Subcutaneous adipose tissue (tissue), 4 donors: ENCODE data around the gene ZBTB45. TPM values are rescaled to one million over a fixed set of nuclear protein-coding genes. Genes with fewer than 3 reads are reported as not detected.

Experiments used
- total RNA-seq, 4 donors: library from RNA; depleted of rRNA; stranded (reverse); fragments of >200 nt; gene quantifications; one replicate each; pipeline ENCODE4 v1.1.0, GENCODE V29; 2016
- TF ChIP-seq, protein P1 (sequence below): fragments of 450-650 bp; IDR thresholded peaks from one replicate; pipeline ENCODE4 v1.5.1; 2016; ENCODE audit warnings: low read depth, mild to moderate bottlenecking, control low read depth, antibody characterized with exemption, moderate library complexity

ZBTB45 gene
- total RNA-seq, 4 donors from 2014 or later = 5.5 to 10.2 (median 6.2) TPM

DNA sequence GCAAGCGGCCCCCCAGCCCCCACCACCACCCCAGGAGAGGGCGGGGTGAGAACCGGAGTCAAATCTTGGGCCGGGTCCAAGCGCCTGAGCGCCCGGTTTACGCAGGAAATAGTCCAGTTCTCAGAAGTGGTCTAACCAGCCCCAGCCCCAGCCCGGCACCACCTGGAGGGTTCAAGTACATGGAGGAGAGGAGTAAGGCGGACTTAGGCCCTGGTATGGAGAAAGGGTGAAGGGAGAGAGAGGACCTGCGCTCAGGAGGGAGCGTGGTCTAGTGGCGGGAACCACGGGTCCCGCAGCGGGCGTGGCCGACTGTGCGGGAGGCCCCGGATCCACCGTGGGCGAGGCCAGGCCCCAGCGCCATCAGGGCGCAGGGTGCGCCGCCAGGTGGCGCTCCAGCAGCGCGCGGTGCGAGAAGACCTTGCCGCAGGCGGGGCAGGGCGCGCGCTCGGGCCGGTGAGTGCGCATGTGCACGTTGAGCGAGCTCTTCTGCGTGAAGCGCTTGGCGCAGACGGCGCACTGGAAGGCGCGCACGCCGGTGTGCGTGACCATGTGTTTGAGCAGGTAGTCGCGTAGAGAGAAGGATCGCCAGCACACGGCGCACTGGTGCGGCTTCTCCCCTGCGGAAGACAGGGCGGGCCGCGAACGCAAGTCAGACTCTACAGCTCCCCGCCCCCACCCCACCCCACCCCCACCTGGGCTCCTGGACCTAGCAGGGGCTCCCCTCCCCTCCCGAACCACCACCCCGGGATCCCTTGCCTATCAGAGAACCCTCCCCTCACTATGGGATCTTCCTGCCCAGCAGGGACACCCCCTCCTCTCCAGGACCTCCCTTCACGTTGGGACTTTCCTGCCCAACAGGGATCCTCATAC lies 5.7 kb downstream of the ZBTB45 start:
- TF ChIP-seq, protein P1, sequence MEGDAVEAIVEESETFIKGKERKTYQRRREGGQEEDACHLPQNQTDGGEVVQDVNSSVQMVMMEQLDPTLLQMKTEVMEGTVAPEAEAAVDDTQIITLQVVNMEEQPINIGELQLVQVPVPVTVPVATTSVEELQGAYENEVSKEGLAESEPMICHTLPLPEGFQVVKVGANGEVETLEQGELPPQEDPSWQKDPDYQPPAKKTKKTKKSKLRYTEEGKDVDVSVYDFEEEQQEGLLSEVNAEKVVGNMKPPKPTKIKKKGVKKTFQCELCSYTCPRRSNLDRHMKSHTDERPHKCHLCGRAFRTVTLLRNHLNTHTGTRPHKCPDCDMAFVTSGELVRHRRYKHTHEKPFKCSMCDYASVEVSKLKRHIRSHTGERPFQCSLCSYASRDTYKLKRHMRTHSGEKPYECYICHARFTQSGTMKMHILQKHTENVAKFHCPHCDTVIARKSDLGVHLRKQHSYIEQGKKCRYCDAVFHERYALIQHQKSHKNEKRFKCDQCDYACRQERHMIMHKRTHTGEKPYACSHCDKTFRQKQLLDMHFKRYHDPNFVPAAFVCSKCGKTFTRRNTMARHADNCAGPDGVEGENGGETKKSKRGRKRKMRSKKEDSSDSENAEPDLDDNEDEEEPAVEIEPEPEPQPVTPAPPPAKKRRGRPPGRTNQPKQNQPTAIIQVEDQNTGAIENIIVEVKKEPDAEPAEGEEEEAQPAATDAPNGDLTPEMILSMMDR = no peak

DNA sequence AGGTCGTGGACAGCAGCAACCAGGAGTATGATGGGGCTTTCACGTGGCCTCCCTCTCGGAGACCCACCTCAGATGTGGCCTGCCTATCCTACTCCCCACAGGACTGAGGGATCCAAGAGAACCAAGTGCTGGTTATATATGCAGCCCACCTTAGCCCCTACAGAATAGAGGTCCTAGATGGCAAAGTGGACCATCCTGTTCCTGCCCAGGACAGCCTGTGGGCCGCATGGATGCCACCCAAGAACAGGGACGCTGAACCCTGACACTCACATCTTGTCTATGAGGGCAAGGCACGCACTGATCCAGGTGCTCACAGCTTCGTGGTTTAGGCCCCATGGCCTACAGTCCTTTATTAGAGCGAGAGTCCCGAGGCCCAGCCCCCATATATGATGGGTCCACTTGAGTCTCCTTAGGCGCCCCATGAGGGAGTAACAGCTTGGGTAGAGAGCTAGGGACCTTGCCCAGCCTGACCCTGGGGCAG lies 6.4 kb downstream of the ZBTB45 start:
- TF ChIP-seq, protein P1 = no peak

DNA sequence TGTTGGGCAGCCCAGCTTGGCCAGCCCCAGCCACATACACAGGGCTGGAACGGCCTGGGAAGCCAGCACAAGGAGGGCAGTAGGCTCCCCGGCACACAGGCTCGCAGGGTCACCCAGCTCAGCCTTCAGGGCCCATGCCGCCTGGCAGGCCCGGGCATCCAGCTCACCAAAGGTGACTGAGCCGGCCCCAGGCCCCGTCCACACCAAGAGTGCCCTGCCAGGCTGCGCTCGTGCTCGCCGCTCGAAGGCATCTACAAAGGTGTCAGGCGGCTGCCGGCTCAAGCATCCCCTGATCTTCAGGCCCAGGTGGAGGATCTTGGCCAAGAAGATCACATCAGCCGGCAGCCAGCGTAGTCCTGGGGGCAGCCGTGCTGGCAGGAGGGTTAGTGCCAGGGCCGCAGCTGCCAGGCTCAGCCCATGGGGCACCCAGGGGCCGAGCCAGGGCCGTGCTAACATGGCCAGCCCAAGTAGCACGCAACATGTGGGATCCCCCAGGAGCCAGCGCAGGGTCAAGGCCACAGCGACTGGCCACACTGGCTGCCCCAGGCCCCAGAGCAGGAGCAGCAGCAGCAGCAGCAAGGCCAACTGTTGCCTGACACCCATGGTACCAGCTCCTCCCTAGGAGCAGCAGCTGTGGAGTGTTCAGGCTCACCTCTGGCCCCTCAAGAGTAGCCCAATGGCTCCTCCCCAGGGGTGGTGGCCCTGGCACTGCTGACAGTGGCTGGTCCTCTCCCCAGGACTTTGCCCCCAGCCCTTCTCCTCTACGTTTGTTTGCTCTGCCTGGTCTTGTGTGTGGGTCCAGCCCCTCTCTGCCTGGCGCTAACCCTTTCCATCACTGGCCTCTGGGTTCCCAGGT lies 8.0 kb downstream of the ZBTB45 start, which contains the start of gene SLC27A5:
SLC27A5 (minus strand) TSS at position 640 of the 856 bp plus-strand sequence; CDS start at position 603, 37 bp downstream.
- TF ChIP-seq, protein P1 = no peak

DNA sequence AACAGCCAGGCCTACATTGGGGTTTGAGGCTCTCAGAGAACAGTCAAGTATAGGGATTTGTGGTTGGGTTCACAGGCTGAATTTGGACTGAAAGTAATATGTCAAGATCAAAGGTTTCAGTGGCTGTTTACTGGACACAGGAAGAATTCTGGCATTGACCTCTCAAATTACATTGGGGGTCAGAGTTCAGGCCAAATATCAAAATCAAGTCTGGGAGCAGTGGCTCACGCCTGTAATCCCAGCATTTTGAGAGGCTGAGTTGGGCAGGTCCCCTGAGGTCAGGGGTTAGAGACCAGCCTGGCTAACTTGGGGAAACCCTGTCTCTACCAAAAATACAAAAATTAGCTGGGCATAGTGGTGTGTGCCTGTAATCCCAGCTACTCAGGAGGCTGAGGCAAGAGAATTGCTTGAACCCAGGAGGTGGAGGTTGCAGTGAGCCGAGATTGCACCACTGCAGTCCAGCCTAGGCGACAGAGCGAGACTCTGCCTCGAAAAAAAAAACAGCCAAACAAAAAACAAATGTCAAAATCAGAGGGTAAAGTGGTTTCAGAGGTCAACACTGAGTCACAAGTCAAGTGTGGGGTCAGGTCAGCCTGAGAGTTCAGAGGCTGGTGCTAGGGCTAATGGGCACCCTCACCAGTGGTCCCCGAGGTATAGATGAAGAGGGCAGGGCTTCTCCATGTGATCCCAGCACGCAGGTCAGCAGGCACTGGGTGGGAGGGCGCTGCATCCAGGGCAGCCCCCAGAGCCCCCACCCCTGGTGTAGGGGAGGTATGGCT lies 9.3 kb downstream of the ZBTB45 start:
- TF ChIP-seq, protein P1 = no peak

DNA sequence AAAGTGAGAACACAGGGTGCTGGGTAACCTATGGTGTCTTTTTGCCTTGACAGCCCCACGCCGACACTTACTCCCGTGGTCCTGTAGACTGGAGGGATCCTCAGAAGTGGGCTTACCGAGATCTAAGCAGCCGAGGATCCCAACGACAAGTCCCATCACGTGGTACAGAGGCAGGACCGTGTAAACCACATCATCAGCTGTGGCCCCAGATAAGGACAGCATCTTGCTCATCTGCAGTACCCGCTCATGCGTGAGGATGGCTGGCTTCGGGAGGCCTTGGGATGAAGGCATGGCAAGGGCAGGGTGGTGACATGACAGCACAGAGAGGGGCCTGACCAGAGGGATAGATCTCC lies 9.9 kb downstream of the ZBTB45 start:
- TF ChIP-seq, protein P1 = no peak

DNA sequence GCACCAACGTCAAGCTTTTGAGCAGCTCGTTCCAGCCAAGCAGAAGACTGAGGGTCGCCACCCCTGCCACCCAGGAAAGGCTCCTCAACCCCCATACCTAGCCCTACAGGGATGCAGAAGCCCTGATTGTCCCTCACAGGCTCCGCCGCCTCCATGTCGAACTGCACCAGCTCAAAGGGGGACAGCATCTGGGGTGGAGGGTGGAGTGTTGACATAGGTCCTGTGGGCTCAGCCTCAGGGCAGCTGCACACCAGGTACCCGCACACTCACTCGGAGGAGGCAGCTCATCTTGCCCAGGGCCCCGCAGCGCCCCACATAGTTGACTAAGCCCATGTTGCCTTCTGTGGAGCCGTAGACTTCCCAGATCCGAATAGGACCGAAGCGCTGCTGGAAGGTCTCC lies 19.4 kb downstream of the ZBTB45 start:
- TF ChIP-seq, protein P1 = no peak
